Transverse colon (tissue), 4 donors: ENCODE data around the gene CORO2B. TPM values are rescaled to one million over a fixed set of nuclear protein-coding genes. Genes with fewer than 3 reads are reported as not detected.

Experiments used
- DNase-seq: peaks from one replicate; pipeline ENCODE4 v3.0.0-alpha.2; 2019
- H3K27ac ChIP-seq, 4 donors: fragments of 200-600 bp; sonication (generic); 2 replicates each; pipeline ENCODE4 v1.5.1; 2016 to 2018; ENCODE audit warnings: inconsistent platforms in 4 of 4
- H3K27me3 ChIP-seq: fragments of 200-600 bp; sonication (generic); 2 replicates; pipeline ENCODE4 v1.5.1; 2017; ENCODE audit warnings: inconsistent platforms
- H3K36me3 ChIP-seq, 4 donors: fragments of 200-600 bp; sonication (generic); 2 replicates each; pipeline ENCODE4 v1.5.1; 2017 to 2019; ENCODE audit warnings: inconsistent platforms in 4 of 4
- H3K4me1 ChIP-seq, 4 donors: fragments of 200-600 bp; sonication (generic); 2 replicates each; pipeline ENCODE4 v1.5.1; 2017 to 2020; ENCODE audit warnings: inconsistent platforms in 4 of 4
- H3K4me3 ChIP-seq, 4 donors: fragments of 200-600 bp; sonication (generic); 1 replicate in 1 of 4; 2 replicates in 3 of 4; pipeline versions ENCODE4 v1.5.1 to v1.6.1; 2017 to 2019; ENCODE audit warnings: inconsistent platforms in 4 of 4
- H3K9me3 ChIP-seq, 2 donors: fragments of 200-600 bp; sonication (generic); 2 replicates each; pipeline ENCODE4 v1.5.1; 2017 to 2019; ENCODE audit warnings: inconsistent platforms in 2 of 2
- EP300 ChIP-seq: sonication (generic); formaldehyde crosslinking; IDR thresholded peaks from one replicate; pipeline ENCODE4 v1.6.1; 2017; ENCODE audit warnings: antibody characterized with exemption, low read depth
- POLR2A ChIP-seq: fragments of 450-650 bp; IDR thresholded peaks from one replicate; pipeline ENCODE4 v1.6.1; 2016; ENCODE audit warnings: antibody characterized with exemption, mild to moderate bottlenecking, moderate library complexity
- POLR2AphosphoS5 ChIP-seq, 3 donors: sonication (generic); formaldehyde crosslinking; IDR thresholded peaks; one replicate each; pipeline ENCODE4 v1.6.1; 2016; ENCODE audit warnings: antibody characterized with exemption in 3 of 3
- WGBS, 2 donors: methylation state at CpG; one replicate each; pipeline ENCODE4 v1.1.5; 2018; ENCODE audit warnings: low coverage in 1 of 2; 5-methylcytosine and 5-hydroxymethylcytosine counted together
- in situ Hi-C, 4 donors: fragments of 200-750 bp; cut with MboI; loops; one replicate each; pipeline versions ENCODE4 v1.15.0 to v1.15.1; 2017; ENCODE audit warnings: low sequenced_read_pairs in 3 of 4, low pct_ligation_motif_present in 1 of 4, low pct_unique_long_range_greater_than_20kb in 1 of 4
- intact Hi-C: fragments of 100-400 bp; cut with DNase I; formaldehyde crosslinking; loops from one replicate; pipeline ENCODE4 v1.15.1; 2023; ENCODE audit warnings: low total_unique reads
- total RNA-seq, 4 donors: library from RNA; depleted of rRNA; stranded (reverse); fragments of >200 nt; gene quantifications; one replicate each; pipeline ENCODE4 v1.1.0, GENCODE V29; 2016
- TF ChIP-seq, protein P1 (sequence below), 5 experiments: fragments of 200-600 bp in 3 of 5; fragments of 450-650 bp in 2 of 5; sonication (generic) in 3 of 5; IDR thresholded peaks; 1 replicate in 2 of 5; 2 replicates in 3 of 5; pipeline ENCODE4 v1.5.1; 2016 to 2017; ENCODE audit warnings: antibody characterized with exemption in 5 of 5, inconsistent platforms in 3 of 5, mild to moderate bottlenecking in 2 of 5, moderate library complexity in 1 of 5

The CORO2B gene
- total RNA-seq, 4 donors from 2014 or later, result 0.40 to 2.2 (median 2.0) TPM

DNA sequence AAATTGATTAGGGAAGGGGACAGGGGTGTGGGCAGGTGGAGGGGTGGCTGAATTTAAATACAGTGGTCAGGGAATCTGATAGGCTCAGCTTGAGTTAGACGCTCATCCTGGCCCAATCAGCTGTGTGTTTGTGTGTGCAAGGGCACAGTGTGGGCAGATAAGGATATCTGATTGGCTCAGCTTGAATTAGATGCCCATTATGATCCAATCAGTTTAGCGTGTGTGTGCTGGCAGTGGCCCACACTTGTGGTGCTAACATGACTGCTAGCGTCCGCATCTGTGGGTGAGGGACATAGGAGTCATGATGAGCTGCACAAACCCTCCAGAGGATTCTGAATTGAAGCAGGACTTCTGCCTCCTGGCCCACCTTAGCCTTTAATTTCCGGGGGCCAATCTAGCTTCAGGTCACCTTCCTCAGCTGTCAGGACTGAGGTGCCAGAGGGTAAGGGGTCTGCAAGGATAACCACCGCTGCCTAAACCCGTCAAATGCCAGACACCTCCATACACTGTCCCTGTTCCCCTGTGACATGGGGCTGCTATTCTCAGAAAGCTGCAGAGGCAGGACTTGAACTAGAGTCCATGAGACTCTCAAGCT lies 97.3 kb downstream of the CORO2B start:
- intact Hi-C loops (no loop called here), in situ Hi-C loops (loop anchor here in 3 of 4 donors (10.0 to 25.0 kb wide), 2 partner anchors 121 to 364 kb away; no protein-coding TSS in a partner anchor)
- TF ChIP-seq EP300 (no peak), POLR2A (no peak), POLR2AphosphoS5 (IDR thresholded peaks at IDR 0.05) (no peak)
- TF ChIP-seq, protein P1, sequence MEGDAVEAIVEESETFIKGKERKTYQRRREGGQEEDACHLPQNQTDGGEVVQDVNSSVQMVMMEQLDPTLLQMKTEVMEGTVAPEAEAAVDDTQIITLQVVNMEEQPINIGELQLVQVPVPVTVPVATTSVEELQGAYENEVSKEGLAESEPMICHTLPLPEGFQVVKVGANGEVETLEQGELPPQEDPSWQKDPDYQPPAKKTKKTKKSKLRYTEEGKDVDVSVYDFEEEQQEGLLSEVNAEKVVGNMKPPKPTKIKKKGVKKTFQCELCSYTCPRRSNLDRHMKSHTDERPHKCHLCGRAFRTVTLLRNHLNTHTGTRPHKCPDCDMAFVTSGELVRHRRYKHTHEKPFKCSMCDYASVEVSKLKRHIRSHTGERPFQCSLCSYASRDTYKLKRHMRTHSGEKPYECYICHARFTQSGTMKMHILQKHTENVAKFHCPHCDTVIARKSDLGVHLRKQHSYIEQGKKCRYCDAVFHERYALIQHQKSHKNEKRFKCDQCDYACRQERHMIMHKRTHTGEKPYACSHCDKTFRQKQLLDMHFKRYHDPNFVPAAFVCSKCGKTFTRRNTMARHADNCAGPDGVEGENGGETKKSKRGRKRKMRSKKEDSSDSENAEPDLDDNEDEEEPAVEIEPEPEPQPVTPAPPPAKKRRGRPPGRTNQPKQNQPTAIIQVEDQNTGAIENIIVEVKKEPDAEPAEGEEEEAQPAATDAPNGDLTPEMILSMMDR (IDR thresholded peaks at IDR 0.05), result no peak
- peaks cover 10% of the 10 kb centered on the region for H3K27me3 ChIP-seq
- H3K9me3 ChIP-seq, result no peaks in the 10 kb centered on the region
- H3K4me1 ChIP-seq, result no peaks in the 10 kb centered on the region
- H3K27ac ChIP-seq, result no peak overlapping the region
- H3K4me3 ChIP-seq, result no peak overlapping the region
- H3K36me3 ChIP-seq, result no peaks in the 10 kb centered on the region
- 82 to 83% methylated on average over 1 to 7 of the region's 7 CpGs for WGBS, 2 donors
- DNase-seq, result no peak

DNA sequence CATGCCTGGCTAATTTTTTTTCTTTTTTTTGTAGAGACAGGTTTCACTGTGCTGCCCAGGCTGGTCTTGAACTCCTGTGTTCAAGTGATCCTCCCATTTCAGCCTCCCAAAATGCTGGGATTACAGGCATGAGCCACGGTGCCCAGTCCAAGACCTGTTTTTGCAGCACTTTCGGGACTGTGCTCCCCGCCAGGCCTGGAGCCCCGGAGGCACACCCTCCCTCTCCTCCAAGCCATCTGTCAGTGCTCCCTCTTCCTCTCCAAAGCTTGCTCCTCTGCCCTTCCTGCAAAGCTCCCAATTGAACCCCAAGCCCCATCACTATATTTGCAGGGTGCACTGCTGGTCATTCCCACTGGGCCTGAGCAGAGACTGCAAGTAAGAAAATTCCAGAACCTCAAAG lies 98.1 kb downstream of the CORO2B start:
- intact Hi-C loops (no loop called here), in situ Hi-C loops (loop anchor here in 3 of 4 donors (10.0 to 25.0 kb wide), 2 partner anchors 122 to 365 kb away; no protein-coding TSS in a partner anchor)
- no peaks in the 10 kb centered on the region for H3K4me1 ChIP-seq
- no peak for DNase-seq
- H3K27me3 ChIP-seq, result peaks cover 10% of the 10 kb centered on the region
- no peaks in the 10 kb centered on the region for H3K36me3 ChIP-seq
- H3K27ac ChIP-seq, result no peak overlapping the region
- TF ChIP-seq POLR2A (no peak), POLR2AphosphoS5 (IDR thresholded peaks at IDR 0.05) (no peak)
- H3K9me3 ChIP-seq, result no peaks in the 10 kb centered on the region
- 94% methylated on average over 4 of the region's 4 CpGs; no CpG with 5 or more reads in 1 of the 2 donors for WGBS, 2 donors
- no peak overlapping the region for H3K4me3 ChIP-seq

- Histone ChIP-seq H3K4me1 (no peaks in the 10 kb centered on the region), H3K4me3 (no peak overlapping the region), H3K36me3 (no peaks in the 10 kb centered on the region), H3K27me3 (peaks cover 8% of the 10 kb centered on the region), H3K9me3 (no peaks in the 10 kb centered on the region), H3K27ac (no peak overlapping the region)
- TF ChIP-seq POLR2AphosphoS5 (IDR thresholded peaks at IDR 0.05), result no peak
- TF ChIP-seq EP300, result no peak
- TF ChIP-seq, protein P1 (IDR thresholded peaks at IDR 0.05), result no peak
- no peak for TF ChIP-seq POLR2A
- intact Hi-C loops, result no loop called here
- 93% methylated on average over 3 of the region's 3 CpGs; no CpG with 5 or more reads in 1 of the 2 donors for WGBS, 2 donors
- no peak for DNase-seq
- in situ Hi-C loops, result loop anchor here in 3 of 4 donors (10.0 to 25.0 kb wide), 2 partner anchors 123 to 366 kb away; no protein-coding TSS in a partner anchor
Measured at GRCh38 chr15:68677996-68678395, 99.2 kb downstream of the CORO2B start.

GRCh38 chr15:68678746-68679145 lies 100.0 kb downstream of the CORO2B start:
- in situ Hi-C loops, result loop anchor here in 3 of 4 donors (10.0 to 25.0 kb wide), 2 partner anchors 124 to 366 kb away; no protein-coding TSS in a partner anchor
- no peak for DNase-seq

More at GRCh38 chr15:68678746-68679145, 100.0 kb downstream of the CORO2B start:
- 73 to 80% methylated on average over 1 to 5 of the region's 5 CpGs for WGBS, 2 donors
- no peak overlapping the region for H3K27ac ChIP-seq
- no peaks in the 10 kb centered on the region for H3K9me3 ChIP-seq
- H3K4me3 ChIP-seq, result no peak overlapping the region
- H3K36me3 ChIP-seq, result no peaks in the 10 kb centered on the region
- no peaks in the 10 kb centered on the region for H3K4me1 ChIP-seq
- no peak for TF ChIP-seq POLR2AphosphoS5 (IDR thresholded peaks at IDR 0.05)
- no peak for TF ChIP-seq EP300
- TF ChIP-seq, protein P1 (IDR thresholded peaks at IDR 0.05), result no peak
- no peak for TF ChIP-seq POLR2A
- intact Hi-C loops, result no loop called here
- peaks cover under 1% of the 10 kb centered on the region for H3K27me3 ChIP-seq
